ENCODE data around the gene COL15A1.

The COL15A1 gene

DNA sequence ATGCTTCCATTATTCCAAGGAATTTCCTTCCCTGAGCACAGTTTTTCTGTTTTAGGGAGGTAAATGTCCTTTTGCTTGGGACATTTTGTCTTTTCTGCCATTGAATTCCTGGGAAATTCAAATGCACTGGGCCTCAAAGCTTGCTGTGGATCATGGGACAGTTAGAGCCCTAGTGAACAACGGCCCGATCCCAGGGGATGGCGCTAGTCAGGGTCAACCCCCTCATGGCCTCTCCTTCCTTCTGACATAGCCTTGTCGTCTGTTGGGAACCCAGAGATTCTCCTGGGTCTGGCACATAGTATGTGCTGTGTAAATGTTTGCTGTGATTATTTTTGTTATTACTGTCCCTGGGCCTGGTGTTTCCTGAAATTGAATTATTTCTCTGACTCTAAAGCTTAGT is 30.7 kb upstream of the COL15A1 start:
- H3F3A ChIP-seq (ENCODE audit: control insufficient read depth, insufficient read depth), result no peaks in the 10 kb centered on the region
- H3K9me2 ChIP-seq (replicated peaks; ENCODE audit: control insufficient read depth, low read length), result no peaks in the 10 kb centered on the region

DNA sequence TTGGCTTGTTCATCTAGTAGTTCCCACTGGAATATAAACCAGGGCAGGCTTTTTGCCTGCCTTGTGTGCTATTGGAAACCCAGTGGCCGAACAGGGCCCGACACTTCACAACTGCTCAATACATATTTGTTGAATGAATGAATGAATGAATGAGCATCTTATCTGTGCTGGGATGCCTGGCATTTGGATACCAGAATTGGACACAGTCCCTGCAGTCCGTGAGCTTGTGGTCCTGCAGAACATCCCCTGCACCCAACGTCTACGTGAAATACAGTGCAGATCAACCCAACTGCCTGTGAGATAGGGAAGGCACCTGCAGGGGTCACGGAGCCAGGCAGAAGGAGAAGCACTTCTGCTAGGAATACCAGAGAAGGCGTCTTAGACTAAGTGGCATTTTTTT is 30.0 kb upstream of the COL15A1 start:
- no peak overlapping the region for H3K4me2 ChIP-seq (ENCODE audit: low read length)
- H3K36me3 ChIP-seq (ENCODE audit: control insufficient read depth, low read length), result no peaks in the 10 kb centered on the region
- H3K4me1 ChIP-seq (ENCODE audit: control insufficient read depth, low read length), result no peaks in the 10 kb centered on the region
- TF ChIP-seq, protein P1, sequence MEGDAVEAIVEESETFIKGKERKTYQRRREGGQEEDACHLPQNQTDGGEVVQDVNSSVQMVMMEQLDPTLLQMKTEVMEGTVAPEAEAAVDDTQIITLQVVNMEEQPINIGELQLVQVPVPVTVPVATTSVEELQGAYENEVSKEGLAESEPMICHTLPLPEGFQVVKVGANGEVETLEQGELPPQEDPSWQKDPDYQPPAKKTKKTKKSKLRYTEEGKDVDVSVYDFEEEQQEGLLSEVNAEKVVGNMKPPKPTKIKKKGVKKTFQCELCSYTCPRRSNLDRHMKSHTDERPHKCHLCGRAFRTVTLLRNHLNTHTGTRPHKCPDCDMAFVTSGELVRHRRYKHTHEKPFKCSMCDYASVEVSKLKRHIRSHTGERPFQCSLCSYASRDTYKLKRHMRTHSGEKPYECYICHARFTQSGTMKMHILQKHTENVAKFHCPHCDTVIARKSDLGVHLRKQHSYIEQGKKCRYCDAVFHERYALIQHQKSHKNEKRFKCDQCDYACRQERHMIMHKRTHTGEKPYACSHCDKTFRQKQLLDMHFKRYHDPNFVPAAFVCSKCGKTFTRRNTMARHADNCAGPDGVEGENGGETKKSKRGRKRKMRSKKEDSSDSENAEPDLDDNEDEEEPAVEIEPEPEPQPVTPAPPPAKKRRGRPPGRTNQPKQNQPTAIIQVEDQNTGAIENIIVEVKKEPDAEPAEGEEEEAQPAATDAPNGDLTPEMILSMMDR (IDR thresholded peaks at IDR 0.05; ENCODE audit: low read depth, low read length, poor library complexity, severe bottlenecking), result no peak
- TF ChIP-seq EZH2phosphoT487 (IDR thresholded peaks at IDR 0.05; ENCODE audit: borderline replicate concordance, low read length), result no peak
- H4K20me1 ChIP-seq (ENCODE audit: control insufficient read depth, insufficient read depth, low read depth, low read length), result no peaks in the 10 kb centered on the region
- H3K9me3 ChIP-seq (ENCODE audit: control insufficient read depth, insufficient read depth, low read length), result no peaks in the 10 kb centered on the region
- H3K4me3 ChIP-seq (ENCODE audit: low read length), result no peak overlapping the region
- H3K27me3 ChIP-seq (ENCODE audit: control insufficient read depth, low read length), result peaks cover 2% of the 10 kb centered on the region; the same call in 1 of the 2 replicates
- no peaks in the 10 kb centered on the region for H3K9me2 ChIP-seq (replicated peaks; ENCODE audit: control insufficient read depth, low read length)
- H3K79me2 ChIP-seq (ENCODE audit: control insufficient read depth, low read length), result no peaks in the 10 kb centered on the region
- no peaks in the 10 kb centered on the region for H3F3A ChIP-seq (ENCODE audit: control insufficient read depth, insufficient read depth)
- H3K27ac ChIP-seq (ENCODE audit: low read depth, low read length), result no peak overlapping the region

More for the DNA sequence above, 30.7 kb upstream of the COL15A1 start:
- no peaks in the 10 kb centered on the region for H3K36me3 ChIP-seq (ENCODE audit: control insufficient read depth, low read length)
- no peaks in the 10 kb centered on the region for H3K79me2 ChIP-seq (ENCODE audit: control insufficient read depth, low read length)
- no peaks in the 10 kb centered on the region for H4K20me1 ChIP-seq (ENCODE audit: control insufficient read depth, insufficient read depth, low read depth, low read length)
- H3K4me3 ChIP-seq (ENCODE audit: low read length), result no peak overlapping the region
- TF ChIP-seq, protein P1 (IDR thresholded peaks at IDR 0.05; ENCODE audit: low read depth, low read length, poor library complexity, severe bottlenecking), result no peak
- TF ChIP-seq EZH2phosphoT487 (IDR thresholded peaks at IDR 0.05; ENCODE audit: borderline replicate concordance, low read length), result no peak
- H3K9me3 ChIP-seq (ENCODE audit: control insufficient read depth, insufficient read depth, low read length), result no peaks in the 10 kb centered on the region
- H3K4me2 ChIP-seq (ENCODE audit: low read length), result no peak overlapping the region
- H3K4me1 ChIP-seq (ENCODE audit: control insufficient read depth, low read length), result no peaks in the 10 kb centered on the region
- no peak overlapping the region for H3K27ac ChIP-seq (ENCODE audit: low read depth, low read length)
- H3K27me3 ChIP-seq (ENCODE audit: control insufficient read depth, low read length), result peaks cover under 1% of the 10 kb centered on the region; the same call in 1 of the 2 replicates

DNA sequence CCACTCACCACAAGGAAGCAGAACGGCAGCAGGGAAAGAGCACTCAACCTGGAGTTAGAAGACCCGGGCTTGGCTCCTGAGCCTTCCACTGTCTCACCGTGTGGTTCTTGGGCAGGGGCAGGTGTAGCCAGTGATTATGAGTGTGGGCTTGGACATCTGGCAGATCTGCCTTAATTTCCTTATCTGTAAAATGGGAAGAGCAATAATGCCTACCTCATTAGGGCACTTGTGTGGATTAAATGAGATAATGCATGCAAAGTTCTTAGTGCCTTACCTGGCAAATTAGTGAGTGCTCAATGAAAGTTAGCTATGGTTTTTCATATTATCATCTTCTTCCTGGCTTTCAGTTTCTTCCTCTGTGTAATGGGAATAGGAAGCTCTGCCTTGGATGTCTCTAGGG is 28.1 kb upstream of the COL15A1 start:
- no peaks in the 10 kb centered on the region for H3F3A ChIP-seq (ENCODE audit: control insufficient read depth, insufficient read depth)
- H3K9me3 ChIP-seq (ENCODE audit: control insufficient read depth, insufficient read depth, low read length), result no peaks in the 10 kb centered on the region
- no peak overlapping the region for H3K4me2 ChIP-seq (ENCODE audit: low read length)

More for the DNA sequence above, 28.1 kb upstream of the COL15A1 start:
- Histone ChIP-seq H4K20me1 (ENCODE audit: control insufficient read depth, insufficient read depth, low read depth, low read length) (no peaks in the 10 kb centered on the region), H3K36me3 (ENCODE audit: control insufficient read depth, low read length) (no peaks in the 10 kb centered on the region), H3K4me3 (ENCODE audit: low read length) (no peak overlapping the region), H3K27ac (ENCODE audit: low read depth, low read length) (no peak overlapping the region), H3K27me3 (ENCODE audit: control insufficient read depth, low read length) (peaks cover 6% of the 10 kb centered on the region), H3K9me2 (replicated peaks; ENCODE audit: control insufficient read depth, low read length) (no peaks in the 10 kb centered on the region), H3K79me2 (ENCODE audit: control insufficient read depth, low read length) (no peaks in the 10 kb centered on the region), H3K4me1 (ENCODE audit: control insufficient read depth, low read length) (no peaks in the 10 kb centered on the region)
- TF ChIP-seq EZH2phosphoT487 (IDR thresholded peaks at IDR 0.05; ENCODE audit: borderline replicate concordance, low read length), result no peak
- TF ChIP-seq, protein P1 (IDR thresholded peaks at IDR 0.05; ENCODE audit: low read depth, low read length, poor library complexity, severe bottlenecking), result no peak
